Fibroblast of lung (primary cell): Measurements from ENCODE around the gene CRYBG2.

ENCODE experiments used
- CTCF ChIP-seq, 2 donors: IDR thresholded peaks in 1 of 2; conservative IDR thresholded peaks in 1 of 2; 1 replicate in 1 of 2; 2 replicates in 1 of 2; pipeline ENCODE4 v1.5.1; 2011 to 2012; ENCODE audit warnings: low read length in 2 of 2, control low read depth in 1 of 2, inconsistent platforms in 1 of 2, low read depth in 1 of 2, mild to moderate bottlenecking in 1 of 2
- EZH2 ChIP-seq: IDR thresholded peaks from 2 replicates; pipeline ENCODE4 v1.5.1; 2012; ENCODE audit warnings: low read length, control low read depth, mild to moderate bottlenecking; ENCODE audit errors: missing control alignments

- no peak for TF ChIP-seq CTCF (conservative IDR thresholded peaks at IDR 0.05 in 1 of 2, IDR thresholded peaks at IDR 0.05 in 1 of 2; ENCODE audit: low read depth in 1 of 2, low read length in 2 of 2)
- no peak for TF ChIP-seq EZH2
These were observed 49.7 kb upstream of the CRYBG2 start for GRCh38 chr1:26403656-26404055.
